Measurements from ENCODE around the gene SLC37A1. TPM values are rescaled to one million over a fixed set of nuclear protein-coding genes. Genes with fewer than 3 reads are reported as not detected.

The SLC37A1 gene
- total RNA-seq, 1 donor from 2014 or later: 29.3 TPM

DNA sequence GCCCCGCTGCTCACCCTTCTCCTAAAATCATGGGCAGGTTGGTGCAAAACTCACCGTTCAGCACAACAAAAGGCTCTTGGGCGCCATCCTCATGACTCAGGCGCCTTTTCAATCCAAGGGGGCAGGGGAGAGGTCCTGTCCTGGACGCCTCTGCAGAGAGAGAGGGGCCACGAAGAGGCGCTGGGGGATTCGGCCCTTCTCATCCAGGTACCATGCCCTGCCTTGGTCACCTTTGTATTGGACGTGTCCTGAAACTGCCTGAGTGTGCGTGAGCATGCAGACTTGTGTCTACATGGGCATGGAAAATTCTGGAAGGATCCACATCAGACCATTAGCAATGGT, 53.5 kb downstream of the SLC37A1 start:
- no peak overlapping the region for H3K4me3 ChIP-seq (ENCODE audit: low read depth, low read length)
- DNase-seq (ENCODE audit: low read depth): no peak
- TF ChIP-seq, protein P1, sequence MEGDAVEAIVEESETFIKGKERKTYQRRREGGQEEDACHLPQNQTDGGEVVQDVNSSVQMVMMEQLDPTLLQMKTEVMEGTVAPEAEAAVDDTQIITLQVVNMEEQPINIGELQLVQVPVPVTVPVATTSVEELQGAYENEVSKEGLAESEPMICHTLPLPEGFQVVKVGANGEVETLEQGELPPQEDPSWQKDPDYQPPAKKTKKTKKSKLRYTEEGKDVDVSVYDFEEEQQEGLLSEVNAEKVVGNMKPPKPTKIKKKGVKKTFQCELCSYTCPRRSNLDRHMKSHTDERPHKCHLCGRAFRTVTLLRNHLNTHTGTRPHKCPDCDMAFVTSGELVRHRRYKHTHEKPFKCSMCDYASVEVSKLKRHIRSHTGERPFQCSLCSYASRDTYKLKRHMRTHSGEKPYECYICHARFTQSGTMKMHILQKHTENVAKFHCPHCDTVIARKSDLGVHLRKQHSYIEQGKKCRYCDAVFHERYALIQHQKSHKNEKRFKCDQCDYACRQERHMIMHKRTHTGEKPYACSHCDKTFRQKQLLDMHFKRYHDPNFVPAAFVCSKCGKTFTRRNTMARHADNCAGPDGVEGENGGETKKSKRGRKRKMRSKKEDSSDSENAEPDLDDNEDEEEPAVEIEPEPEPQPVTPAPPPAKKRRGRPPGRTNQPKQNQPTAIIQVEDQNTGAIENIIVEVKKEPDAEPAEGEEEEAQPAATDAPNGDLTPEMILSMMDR (IDR thresholded peaks at IDR 0.05; ENCODE audit: insufficient read depth, low read length, poor library complexity, severe bottlenecking): no peak
- no peaks in the 10 kb centered on the region for H3K36me3 ChIP-seq (ENCODE audit: control insufficient read depth, insufficient read depth, low read length)
- H3K27me3 ChIP-seq (ENCODE audit: control insufficient read depth, insufficient read depth, low read length): no peaks in the 10 kb centered on the region

DNA sequence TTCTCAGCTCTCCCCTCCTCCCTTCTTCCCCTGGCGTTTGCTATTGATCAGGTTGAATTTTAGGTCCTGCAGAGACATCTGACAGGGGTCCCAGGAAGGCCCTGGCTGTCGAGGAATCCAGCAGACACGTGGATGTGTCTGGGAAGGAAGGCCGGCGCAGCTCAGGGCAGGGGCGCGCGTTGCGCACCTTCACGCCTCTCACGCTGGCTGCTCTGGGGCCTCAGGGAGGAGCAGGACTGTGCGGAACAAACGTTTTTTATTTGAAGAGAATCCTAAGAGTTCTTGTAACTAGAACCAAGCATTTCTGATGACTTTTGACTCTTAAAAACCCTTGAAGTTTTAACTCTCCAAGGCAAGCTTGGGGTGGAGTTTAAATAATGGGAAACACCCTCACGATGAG, 54.2 kb downstream of the SLC37A1 start:
- TF ChIP-seq, protein P1 (IDR thresholded peaks at IDR 0.05; ENCODE audit: insufficient read depth, low read length, poor library complexity, severe bottlenecking): no peak
- Histone ChIP-seq H3K4me3 (ENCODE audit: low read depth, low read length) (no peak overlapping the region), H3K36me3 (ENCODE audit: control insufficient read depth, insufficient read depth, low read length) (no peaks in the 10 kb centered on the region), H3K27me3 (ENCODE audit: control insufficient read depth, insufficient read depth, low read length) (no peaks in the 10 kb centered on the region)
- no peak for DNase-seq (ENCODE audit: low read depth)

DNA sequence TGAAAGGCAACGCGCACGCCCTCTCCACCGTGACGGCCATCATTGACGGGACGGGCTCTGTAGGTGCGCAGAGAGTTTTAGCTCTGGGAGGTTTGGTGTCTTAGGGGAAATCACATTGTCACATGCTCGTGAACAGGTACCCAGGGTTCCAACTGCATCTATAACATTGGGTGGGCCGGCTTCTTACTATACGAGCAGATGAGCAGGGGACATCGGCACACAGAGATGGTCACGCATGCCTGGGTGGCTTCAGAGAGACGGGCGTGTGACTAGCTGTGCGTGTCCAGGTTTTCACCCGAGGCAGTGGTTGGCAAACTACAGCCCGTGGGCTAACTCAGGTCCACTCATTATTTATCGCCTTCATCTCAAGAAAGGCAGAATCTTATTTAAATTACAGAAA, 54.7 kb downstream of the SLC37A1 start:
- Histone ChIP-seq H3K36me3 (ENCODE audit: control insufficient read depth, insufficient read depth, low read length) (no peaks in the 10 kb centered on the region), H3K27me3 (ENCODE audit: control insufficient read depth, insufficient read depth, low read length) (no peaks in the 10 kb centered on the region), H3K4me3 (ENCODE audit: low read depth, low read length) (no peak overlapping the region)
- TF ChIP-seq, protein P1 (IDR thresholded peaks at IDR 0.05; ENCODE audit: insufficient read depth, low read length, poor library complexity, severe bottlenecking): no peak
- DNase-seq (ENCODE audit: low read depth): no peak

DNA sequence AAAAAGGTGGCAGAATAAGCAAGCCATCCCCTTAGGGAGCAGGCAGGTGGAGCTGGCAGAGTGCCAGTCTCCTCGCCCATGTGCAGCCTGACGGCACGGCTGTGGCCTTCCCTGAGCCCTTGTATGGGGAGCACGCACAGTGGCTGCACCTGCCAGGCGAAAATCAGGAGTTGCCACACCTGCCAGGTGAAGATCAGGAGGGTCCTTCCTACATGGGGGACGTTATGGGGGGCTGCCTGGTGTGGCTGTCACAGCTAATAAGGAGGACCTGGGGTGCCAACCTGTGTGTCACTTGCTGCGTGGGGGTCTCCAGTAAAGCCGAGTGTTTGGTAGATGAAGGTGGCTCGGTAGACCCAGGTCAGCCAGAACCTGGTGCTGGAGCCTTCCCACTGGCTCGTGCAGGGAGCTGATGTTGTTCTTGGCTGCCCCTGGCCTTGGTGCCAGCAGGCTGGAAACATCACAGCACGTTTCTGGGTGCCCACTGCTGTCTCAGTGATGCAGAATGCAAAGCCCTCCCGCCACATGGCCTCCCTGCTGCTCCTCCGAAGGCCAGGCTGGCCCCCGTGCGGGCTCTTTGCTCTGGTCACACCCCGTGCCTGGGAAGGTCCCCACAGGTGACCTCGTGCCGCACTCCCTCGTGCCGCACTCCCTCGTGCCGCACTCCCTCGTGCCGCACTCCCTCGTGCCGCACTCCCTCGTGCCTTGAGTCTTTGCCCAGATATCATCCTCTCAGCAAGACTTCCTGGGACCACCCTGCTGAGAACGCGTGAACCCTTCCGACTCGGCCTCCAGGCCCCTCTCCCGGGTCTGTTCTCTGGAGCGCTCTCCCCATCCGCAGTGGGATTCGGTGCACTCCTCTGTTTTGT, 55.4 kb downstream of the SLC37A1 start:
- no peak for DNase-seq (ENCODE audit: low read depth)

DNA sequence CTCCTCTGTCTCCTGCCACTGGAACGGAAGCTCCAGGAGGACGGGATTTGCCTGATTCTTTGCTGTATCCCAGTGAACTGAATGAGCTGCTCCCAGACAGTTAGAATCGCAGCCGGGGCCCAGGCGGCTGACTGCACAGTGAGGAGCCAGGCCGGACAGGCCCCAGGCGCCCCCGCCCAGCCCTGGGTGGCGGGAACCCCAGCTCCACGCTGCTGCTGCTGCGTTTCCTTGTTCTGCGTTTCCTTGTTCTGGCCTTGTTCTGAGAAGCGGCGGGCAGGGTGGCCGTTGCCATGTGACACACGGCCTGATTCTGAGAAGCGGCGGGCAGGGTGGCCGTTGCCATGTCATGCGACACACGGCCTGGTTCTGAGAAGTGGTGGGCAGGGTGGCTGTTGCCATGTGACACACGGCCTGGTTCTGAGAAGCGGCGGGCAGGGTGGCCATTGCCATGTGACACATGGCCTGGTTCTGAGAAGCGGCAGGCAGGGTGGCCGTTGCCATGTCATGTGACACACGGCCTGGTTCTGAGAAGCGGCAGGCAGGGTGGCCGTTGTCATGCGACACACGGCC, 56.2 kb downstream of the SLC37A1 start:
- Histone ChIP-seq H3K27me3 (ENCODE audit: control insufficient read depth, insufficient read depth, low read length) (no peaks in the 10 kb centered on the region), H3K36me3 (ENCODE audit: control insufficient read depth, insufficient read depth, low read length) (no peaks in the 10 kb centered on the region), H3K4me3 (ENCODE audit: low read depth, low read length) (no peak overlapping the region)
- TF ChIP-seq, protein P1 (IDR thresholded peaks at IDR 0.05; ENCODE audit: insufficient read depth, low read length, poor library complexity, severe bottlenecking): no peak
- no peak for DNase-seq (ENCODE audit: low read depth)

More for the DNA sequence above, 55.4 kb downstream of the SLC37A1 start:
- H3K4me3 ChIP-seq (ENCODE audit: low read depth, low read length): no peak overlapping the region
- H3K27me3 ChIP-seq (ENCODE audit: control insufficient read depth, insufficient read depth, low read length): no peaks in the 10 kb centered on the region
- TF ChIP-seq, protein P1 (IDR thresholded peaks at IDR 0.05; ENCODE audit: insufficient read depth, low read length, poor library complexity, severe bottlenecking): no peak
- no peaks in the 10 kb centered on the region for H3K36me3 ChIP-seq (ENCODE audit: control insufficient read depth, insufficient read depth, low read length)

All from kidney epithelial cell (primary cell).